Neural cell (in vitro differentiated cells): ENCODE measurements around the gene PRMT2.

Experiments
- CTCF ChIP-seq: fragments of 450-650 bp; IDR thresholded peaks from 2 replicates; pipeline ENCODE4 v1.5.1; 2014; ENCODE audit warnings: antibody characterized with exemption, mild to moderate bottlenecking, moderate library complexity; ENCODE audit not compliant: poor library complexity, severe bottlenecking
- EZH2 ChIP-seq: fragments of 200-600, 300-800 bp; shearing (Covaris generic), sonication (generic); IDR thresholded peaks from 2 replicates; pipeline ENCODE4 v1.6.1; 2014; ENCODE audit warnings: antibody characterized with exemption, low read length, borderline replicate concordance, mild to moderate bottlenecking; ENCODE audit not compliant: insufficient read depth, poor library complexity, severe bottlenecking
- POLR2AphosphoS5 ChIP-seq: IDR thresholded peaks from 2 replicates; pipeline ENCODE4 v1.6.1; 2012
- RAD21 ChIP-seq: fragments of 450-650 bp; conservative IDR thresholded peaks from 2 replicates; pipeline ENCODE4 v1.6.1; 2014; ENCODE audit warnings: antibody characterized with exemption, mild to moderate bottlenecking, moderate library complexity
- REST ChIP-seq: IDR thresholded peaks from 2 replicates; pipeline ENCODE4 v1.6.1; 2012; ENCODE audit warnings: borderline replicate concordance
- TAF1 ChIP-seq: IDR thresholded peaks from 2 replicates; pipeline ENCODE4 v1.6.1; 2012; ENCODE audit warnings: low read depth

GRCh38 chr21:46620846-46621245 lies 14.6 kb upstream of the PRMT2 start:
- TF ChIP-seq CTCF (no peak), TAF1 (no peak), EZH2 (no peak), RAD21 (no peak), POLR2AphosphoS5 (no peak), REST (no peak)
